ENCODE results near the gene EIF4E2. TPM values are rescaled to one million over a fixed set of nuclear protein-coding genes. Genes with fewer than 3 reads are reported as not detected.

Gene EIF4E2
- total RNA-seq, 1 donor from 2014 or later = 97.0 TPM

DNA sequence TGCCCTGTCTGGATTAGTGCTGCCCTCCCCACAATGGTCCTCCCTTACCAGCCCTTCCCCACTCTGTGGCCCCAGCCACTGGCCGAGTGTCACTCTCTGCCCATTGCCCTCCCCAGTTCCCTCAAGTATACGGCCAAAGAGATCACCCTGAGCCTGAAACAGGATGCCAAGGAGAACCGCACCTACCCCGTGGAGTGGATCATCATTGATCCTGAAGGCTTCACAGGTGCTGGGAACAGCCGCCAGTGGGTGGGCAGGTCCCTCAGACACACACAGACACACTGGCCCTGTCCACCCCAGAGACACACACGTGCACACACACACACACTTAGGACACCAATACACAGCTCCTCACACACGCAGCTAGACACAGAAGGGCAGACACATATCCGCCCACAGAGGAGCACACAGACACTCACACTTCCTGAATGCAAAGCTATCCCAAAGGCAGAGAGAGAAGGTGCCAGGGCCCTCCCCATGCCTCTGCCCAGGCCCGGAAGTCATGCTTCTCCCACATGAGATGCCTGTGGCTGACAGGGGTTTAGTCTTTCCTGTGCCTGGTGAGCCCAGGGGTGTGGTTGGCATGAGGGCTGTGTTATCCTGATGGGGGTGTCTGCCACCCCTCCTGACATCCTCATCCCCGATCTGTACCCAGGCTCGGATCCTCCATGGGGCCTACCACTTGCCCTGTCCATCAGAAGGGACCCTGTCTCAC, 21.6 kb upstream of the EIF4E2 start:
- H3K4me2 ChIP-seq = no peak overlapping the region
- no peak overlapping the region for H3K9ac ChIP-seq
- Mint-ChIP-seq H3K36me3 (no peaks in the 10 kb centered on the region), H3K4me3 (no peak overlapping the region), H3K27ac (peak overlapping the region; percentile 37), H3K27me3 (ENCODE audit: insufficient read depth, low read depth) (peaks cover 16% of the 10 kb centered on the region), H3K9me3 (no peaks in the 10 kb centered on the region), H3K4me1 (peaks cover 11% of the 10 kb centered on the region)
- H3K4me3 ChIP-seq = no peak overlapping the region
- no peaks in the 10 kb centered on the region for H3K9me3 ChIP-seq (ENCODE audit: low read depth)
- no peaks in the 10 kb centered on the region for H3K36me3 ChIP-seq
- peaks cover 2% of the 10 kb centered on the region for H3F3A ChIP-seq (ENCODE audit: low read depth)
- no peak overlapping the region for H2AFZ ChIP-seq (replicated peaks)
- H3K4me1 ChIP-seq = peaks cover 15% of the 10 kb centered on the region
- no peaks in the 10 kb centered on the region for H4K20me1 ChIP-seq (ENCODE audit: low read depth)
- DNase-seq (ENCODE audit: low spot score) = no peak
- H3K27me3 ChIP-seq = peaks cover 22% of the 10 kb centered on the region
- H3K27ac ChIP-seq = no peak overlapping the region
- H3K79me2 ChIP-seq (ENCODE audit: low read depth) = no peaks in the 10 kb centered on the region
- TF ChIP-seq EZH2 (IDR thresholded peaks at IDR 0.05) = no peak
- TF ChIP-seq EZH2phosphoT487 (IDR thresholded peaks at IDR 0.05) = no peak
- TF ChIP-seq, protein P1, sequence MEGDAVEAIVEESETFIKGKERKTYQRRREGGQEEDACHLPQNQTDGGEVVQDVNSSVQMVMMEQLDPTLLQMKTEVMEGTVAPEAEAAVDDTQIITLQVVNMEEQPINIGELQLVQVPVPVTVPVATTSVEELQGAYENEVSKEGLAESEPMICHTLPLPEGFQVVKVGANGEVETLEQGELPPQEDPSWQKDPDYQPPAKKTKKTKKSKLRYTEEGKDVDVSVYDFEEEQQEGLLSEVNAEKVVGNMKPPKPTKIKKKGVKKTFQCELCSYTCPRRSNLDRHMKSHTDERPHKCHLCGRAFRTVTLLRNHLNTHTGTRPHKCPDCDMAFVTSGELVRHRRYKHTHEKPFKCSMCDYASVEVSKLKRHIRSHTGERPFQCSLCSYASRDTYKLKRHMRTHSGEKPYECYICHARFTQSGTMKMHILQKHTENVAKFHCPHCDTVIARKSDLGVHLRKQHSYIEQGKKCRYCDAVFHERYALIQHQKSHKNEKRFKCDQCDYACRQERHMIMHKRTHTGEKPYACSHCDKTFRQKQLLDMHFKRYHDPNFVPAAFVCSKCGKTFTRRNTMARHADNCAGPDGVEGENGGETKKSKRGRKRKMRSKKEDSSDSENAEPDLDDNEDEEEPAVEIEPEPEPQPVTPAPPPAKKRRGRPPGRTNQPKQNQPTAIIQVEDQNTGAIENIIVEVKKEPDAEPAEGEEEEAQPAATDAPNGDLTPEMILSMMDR (IDR thresholded peaks at IDR 0.05) = no peak

DNA sequence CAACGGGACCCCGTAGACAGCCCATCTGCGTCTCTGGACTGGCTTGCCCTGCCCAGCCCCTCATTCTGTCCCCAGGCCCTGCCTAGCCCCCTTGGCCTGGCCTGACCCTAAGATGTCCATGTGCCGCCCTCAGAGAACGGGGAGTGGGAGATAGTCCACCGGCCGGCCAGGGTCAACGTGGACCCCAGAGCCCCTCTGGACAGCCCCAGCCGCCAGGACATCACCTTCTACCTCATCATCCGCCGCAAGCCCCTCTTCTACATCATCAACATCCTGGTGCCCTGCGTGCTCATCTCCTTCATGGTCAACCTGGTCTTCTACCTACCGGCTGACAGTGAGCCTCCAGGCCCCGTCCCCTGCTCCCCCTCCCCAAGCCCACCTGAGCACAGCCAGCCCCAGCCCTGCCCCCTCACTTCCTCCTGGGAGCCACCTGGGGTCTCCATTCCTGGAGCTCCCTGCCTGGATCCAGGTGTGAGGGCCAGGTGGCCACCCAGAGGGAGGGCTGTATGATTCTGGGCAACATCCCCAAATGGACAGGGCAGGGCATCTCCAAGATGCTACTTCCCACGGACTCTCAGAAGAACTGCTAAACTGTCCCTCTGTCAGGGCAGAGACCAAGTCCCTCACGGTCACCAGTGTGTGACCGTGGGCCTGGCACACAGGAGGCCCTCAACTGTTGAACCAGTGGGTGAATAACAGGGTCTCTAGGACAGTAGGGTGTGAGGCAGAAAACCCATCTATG, 20.5 kb upstream of the EIF4E2 start:
- H3K27ac Mint-ChIP-seq = no peak overlapping the region
- H3K4me1 Mint-ChIP-seq = peaks cover 16% of the 10 kb centered on the region

DNA sequence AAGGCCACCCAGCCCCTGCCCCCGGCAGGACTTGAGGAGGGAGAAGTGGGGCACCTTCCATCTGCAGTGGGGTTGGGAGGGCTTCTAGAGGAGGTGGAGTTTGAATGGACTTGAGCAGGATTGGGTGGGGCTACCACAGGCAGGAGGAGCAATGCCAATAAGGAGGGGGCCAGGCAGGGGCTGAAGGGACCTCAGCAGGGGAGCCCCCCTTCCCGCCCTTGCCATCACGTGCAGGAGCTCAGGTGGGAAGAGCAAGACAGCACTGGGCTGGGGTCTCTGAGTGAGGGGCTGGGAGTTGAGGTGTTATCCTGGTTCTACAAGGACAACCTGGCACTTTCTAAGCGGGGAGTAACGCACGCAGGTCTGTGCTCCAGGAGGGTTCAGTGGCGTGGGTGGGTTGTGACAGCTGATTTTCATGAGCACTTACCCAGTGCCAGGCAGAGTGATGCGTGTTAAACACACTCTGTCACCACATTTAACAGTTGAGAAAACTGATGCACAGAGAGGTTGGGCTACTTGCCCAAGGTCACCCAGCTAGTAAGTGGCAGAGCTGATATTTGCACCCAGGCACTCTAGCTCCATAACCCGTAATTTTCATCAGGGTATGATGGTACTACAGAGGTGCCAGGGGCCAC, 19.7 kb upstream of the EIF4E2 start:
- no peak overlapping the region for H3K4me2 ChIP-seq
- H3K79me2 ChIP-seq (ENCODE audit: low read depth) = no peaks in the 10 kb centered on the region
- H3K36me3 Mint-ChIP-seq = no peaks in the 10 kb centered on the region
- peak overlapping the region; percentile 10 for H3K4me3 Mint-ChIP-seq
- peaks cover 18% of the 10 kb centered on the region for H3K4me1 Mint-ChIP-seq
- H3K9me3 Mint-ChIP-seq = no peaks in the 10 kb centered on the region
- no peak for DNase-seq (ENCODE audit: low spot score)
- H3K4me3 ChIP-seq = no peak overlapping the region
- peaks cover 2% of the 10 kb centered on the region for H3F3A ChIP-seq (ENCODE audit: low read depth)
- no peak overlapping the region for H3K9ac ChIP-seq
- H2AFZ ChIP-seq (replicated peaks) = no peak overlapping the region
- H4K20me1 ChIP-seq (ENCODE audit: low read depth) = no peaks in the 10 kb centered on the region
- no peak overlapping the region for H3K27ac ChIP-seq
- peaks cover 4% of the 10 kb centered on the region for H3K27me3 ChIP-seq
- H3K9me3 ChIP-seq (ENCODE audit: low read depth) = no peaks in the 10 kb centered on the region
- no peak overlapping the region for H3K27ac Mint-ChIP-seq
- peaks cover 10% of the 10 kb centered on the region for H3K27me3 Mint-ChIP-seq (ENCODE audit: insufficient read depth, low read depth)
- TF ChIP-seq, protein P1 (IDR thresholded peaks at IDR 0.05) = no peak
- no peak for TF ChIP-seq EZH2phosphoT487 (IDR thresholded peaks at IDR 0.05)
- no peak for TF ChIP-seq EZH2 (IDR thresholded peaks at IDR 0.05)
- peaks cover 16% of the 10 kb centered on the region for H3K4me1 ChIP-seq
- H3K36me3 ChIP-seq = no peaks in the 10 kb centered on the region

More for the DNA sequence above, 20.5 kb upstream of the EIF4E2 start:
- H3K9ac ChIP-seq = no peak overlapping the region
- H3K9me3 Mint-ChIP-seq = no peaks in the 10 kb centered on the region
- H3K79me2 ChIP-seq (ENCODE audit: low read depth) = no peaks in the 10 kb centered on the region
- H3K9me3 ChIP-seq (ENCODE audit: low read depth) = no peaks in the 10 kb centered on the region
- H3K27me3 Mint-ChIP-seq (ENCODE audit: insufficient read depth, low read depth) = peaks cover 12% of the 10 kb centered on the region
- no peak for TF ChIP-seq EZH2phosphoT487 (IDR thresholded peaks at IDR 0.05)
- no peak overlapping the region for H3K4me3 Mint-ChIP-seq
- H3K4me2 ChIP-seq = no peak overlapping the region
- H3K4me1 ChIP-seq = peaks cover 22% of the 10 kb centered on the region
- no peak for DNase-seq (ENCODE audit: low spot score)
- peaks cover 11% of the 10 kb centered on the region for H3K27me3 ChIP-seq
- H3K27ac ChIP-seq = no peak overlapping the region
- H3F3A ChIP-seq (ENCODE audit: low read depth) = peaks cover 2% of the 10 kb centered on the region
- H2AFZ ChIP-seq (replicated peaks) = no peak overlapping the region
- no peak overlapping the region for H3K4me3 ChIP-seq
- H3K36me3 Mint-ChIP-seq = no peaks in the 10 kb centered on the region
- no peaks in the 10 kb centered on the region for H4K20me1 ChIP-seq (ENCODE audit: low read depth)
- no peaks in the 10 kb centered on the region for H3K36me3 ChIP-seq
